HG02642 (cell line): ENCODE results near the gene STXBP4.
A peak's percentile ranks its signal among the peaks of the same experiment; 100 is the strongest.

Experiments used
- ATAC-seq: cut with Tn5 transposase; IDR thresholded peaks from one replicate; pipeline ENCODE4 v1.9.1; 2021; ENCODE audit warnings: mild to moderate bottlenecking; ENCODE audit not compliant: unreplicated experiment, poor library complexity

STXBP4 gene

DNA sequence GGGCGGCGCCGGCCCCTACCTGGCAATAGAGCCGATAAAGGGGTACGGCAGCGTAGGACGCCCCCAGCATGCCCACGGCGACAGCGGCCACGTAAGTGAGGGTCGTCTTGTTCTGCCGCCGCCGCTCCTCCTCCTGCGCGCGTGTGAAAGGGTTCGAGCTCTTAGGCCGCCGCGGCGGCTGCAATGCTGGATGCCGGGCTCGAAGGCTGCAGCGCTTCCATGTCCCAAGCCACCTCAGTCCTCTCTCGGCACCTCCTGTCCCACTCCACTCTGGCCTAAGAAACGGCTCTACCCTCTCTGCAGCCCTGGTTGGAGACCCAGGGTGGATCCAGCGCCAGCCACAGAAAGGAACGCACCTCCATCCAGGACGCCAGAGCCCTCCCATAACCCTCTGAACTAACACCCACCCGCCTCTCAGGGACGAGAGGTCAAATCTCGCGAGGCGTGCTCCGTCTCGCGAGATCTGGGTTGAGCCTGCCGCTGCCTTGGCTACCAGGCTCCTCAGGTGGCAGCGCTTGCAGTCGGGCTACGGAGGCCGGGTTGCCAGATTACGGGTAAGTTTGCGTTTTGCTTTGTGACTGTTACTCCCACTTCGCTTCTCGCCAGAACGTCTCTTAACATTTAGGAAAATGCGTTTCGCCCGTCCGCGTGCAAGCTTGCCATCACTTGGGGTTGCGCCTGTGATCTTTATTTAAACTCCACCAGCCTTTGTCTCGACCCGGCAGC, at the start of gene STXBP4, which contains the start of gene COX11:
Gene STXBP4 (plus strand): TSS at position 504 of the 726 bp plus-strand sequence. CDS start 17,455 bp downstream, outside the sequence.
Gene COX11 (minus strand): TSS at position 393 of the 726 bp plus-strand sequence. CDS start 8 bp downstream, at position 385.
- ATAC-seq, result peak; percentile 94

GRCh38 chr17:54919425-54919824, 49.1 kb upstream of the STXBP4 start:
- no peak for ATAC-seq

- no peak for ATAC-seq
Measured at GRCh38 chr17:54920819-54921218, 47.7 kb upstream of the STXBP4 start.

- ATAC-seq, result no peak
Measured at GRCh38 chr17:54924405-54924804, 44.2 kb upstream of the STXBP4 start.

- no peak for ATAC-seq
Measured at GRCh38 chr17:54927525-54927924, 41.0 kb upstream of the STXBP4 start.

DNA sequence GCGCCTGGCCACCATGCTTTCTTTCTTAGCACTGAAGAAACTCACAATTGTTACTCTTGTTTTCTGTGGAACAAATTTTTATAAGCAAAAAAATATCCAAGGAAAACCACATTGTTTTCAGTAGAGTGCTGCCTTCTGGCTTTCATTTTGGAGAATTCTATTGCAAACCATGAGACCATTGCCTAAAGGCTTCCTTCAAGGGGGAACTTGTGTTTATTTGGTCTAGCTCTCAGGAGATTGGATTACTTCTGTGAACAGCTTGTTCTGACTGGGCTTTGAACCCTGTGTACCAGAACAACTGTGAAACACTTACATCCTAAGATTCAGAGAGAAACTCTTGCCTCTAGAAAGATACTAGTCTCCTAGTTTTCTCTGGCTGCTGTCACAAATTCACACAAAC, 35.9 kb upstream of the STXBP4 start:
- ATAC-seq, result no peak

GRCh38 chr17:54933921-54934320, 34.6 kb upstream of the STXBP4 start:
- no peak for ATAC-seq

DNA sequence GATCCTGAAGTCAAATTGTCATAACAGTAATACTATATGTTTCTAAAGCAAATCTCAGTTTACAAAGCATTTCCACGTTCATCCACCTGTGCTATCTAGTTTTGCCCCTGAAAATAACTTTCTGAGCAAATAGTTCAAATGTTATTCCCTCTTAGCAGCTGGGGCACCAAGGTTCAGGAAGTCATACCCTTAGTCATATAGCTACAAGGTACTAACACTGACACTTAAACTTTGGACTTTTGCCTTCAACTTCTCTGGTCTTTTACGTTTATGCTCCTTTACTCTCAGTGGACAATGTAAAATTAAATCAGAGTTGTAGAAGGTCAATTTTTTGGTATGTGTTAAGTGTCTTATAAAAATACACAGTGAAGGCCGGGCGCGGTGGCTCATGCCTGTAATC, 33.1 kb upstream of the STXBP4 start:
- no peak for ATAC-seq

DNA sequence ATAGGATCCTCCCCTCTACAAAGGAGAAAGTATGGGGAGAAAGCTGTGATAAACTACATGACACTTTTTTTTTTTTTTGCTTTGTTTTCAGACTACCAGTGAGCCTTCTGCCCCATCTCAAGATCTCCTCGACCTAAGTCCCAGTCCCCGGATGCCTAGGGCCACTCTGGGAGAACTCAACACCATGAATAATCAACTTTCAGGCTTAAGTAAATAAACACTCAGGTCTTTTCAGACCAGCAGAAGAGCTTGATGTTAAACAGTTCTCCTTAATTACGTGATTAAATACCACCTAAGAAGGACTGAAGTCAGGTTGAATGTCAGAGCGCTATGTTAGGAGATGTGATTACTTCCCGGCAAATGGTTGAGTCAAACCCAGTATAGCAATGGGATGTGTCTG, 31.5 kb upstream of the STXBP4 start:
- no peak for ATAC-seq

DNA sequence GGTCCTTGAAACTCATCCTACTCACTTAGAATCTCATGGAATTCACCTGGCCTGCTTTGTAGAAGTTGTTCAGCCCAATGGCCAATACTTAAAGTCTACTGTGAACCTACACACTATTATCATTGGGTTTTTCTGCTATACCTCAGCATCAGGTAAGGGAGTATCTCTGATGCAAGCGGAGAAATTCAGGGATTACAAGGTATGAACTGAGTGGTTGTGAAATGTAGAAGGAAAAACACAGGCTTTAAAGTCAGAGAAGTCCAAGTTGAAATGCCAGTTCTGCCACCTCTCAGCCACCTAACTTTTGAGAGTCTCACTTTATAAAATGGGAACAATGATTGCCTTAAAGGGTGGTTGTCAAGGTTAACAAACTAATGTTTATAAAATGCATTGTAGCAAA, 31.1 kb upstream of the STXBP4 start:
- ATAC-seq, result no peak

GRCh38 chr17:54941285-54941684, 27.3 kb upstream of the STXBP4 start:
- no peak for ATAC-seq

- ATAC-seq, result no peak
Measured at GRCh38 chr17:54944796-54945195, 23.8 kb upstream of the STXBP4 start.

GRCh38 chr17:54945231-54945630, 23.3 kb upstream of the STXBP4 start:
- ATAC-seq, result no peak

GRCh38 chr17:54945671-54946070, 22.9 kb upstream of the STXBP4 start:
- no peak for ATAC-seq

DNA sequence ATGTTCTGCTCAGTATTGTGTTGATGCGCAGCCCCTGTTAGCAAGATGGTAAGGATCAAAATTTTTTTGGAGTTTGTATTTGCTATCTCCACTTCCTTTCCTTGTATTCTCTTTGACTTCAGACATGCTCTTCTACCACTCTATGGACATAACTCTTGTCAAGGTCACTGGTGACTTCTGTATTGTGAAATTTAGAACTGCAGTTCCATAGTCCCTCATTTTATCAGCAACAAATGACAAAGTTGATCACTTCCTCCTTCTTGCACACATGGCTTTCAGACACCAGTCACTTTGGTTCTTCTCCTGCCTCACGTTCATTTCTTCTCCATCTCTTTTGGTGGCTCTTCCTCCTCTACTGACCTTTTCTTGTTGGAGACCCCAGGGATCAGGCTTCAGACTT, 21.2 kb upstream of the STXBP4 start:
- no peak for ATAC-seq

DNA sequence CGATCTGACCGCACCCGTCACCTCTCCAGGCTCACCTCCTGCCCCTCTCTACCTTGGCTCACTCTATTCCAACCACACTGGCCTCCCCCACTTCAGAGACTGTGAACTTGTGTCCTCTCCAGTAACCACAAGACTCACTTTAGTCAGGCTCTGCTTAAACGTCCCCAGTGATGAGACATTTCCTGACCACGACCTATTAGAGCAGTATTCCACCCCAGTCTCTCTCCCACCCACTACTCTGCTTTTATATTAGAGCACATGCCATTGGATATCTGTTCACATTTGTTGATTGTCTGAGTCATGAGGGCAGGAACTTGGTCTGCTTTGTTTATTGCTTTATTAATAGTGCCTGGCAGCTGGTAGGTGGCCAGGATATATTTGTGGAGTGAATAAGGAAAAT, 20.2 kb upstream of the STXBP4 start:
- no peak for ATAC-seq

GRCh38 chr17:54950116-54950515, 18.4 kb upstream of the STXBP4 start:
- no peak for ATAC-seq

DNA sequence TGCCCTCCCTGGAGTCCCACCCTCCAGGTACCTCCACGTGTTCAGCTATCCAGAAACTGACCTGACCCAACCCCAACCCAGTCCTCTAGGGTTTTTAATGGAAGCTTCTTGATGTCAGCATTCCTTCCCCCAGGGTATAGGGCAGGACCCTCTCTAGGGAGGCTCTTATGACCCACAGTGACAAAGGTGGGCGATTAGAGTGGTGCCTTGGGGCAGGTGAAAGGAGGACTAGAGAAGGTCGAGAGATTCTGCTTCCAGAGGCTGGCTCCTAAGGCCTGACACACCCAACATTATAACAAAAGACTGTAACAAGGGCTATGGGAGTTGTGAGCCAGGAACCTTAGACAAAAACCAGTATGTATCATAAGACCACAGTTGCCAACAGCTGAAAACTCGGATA, 17.3 kb upstream of the STXBP4 start:
- no peak for ATAC-seq

- no peak for ATAC-seq
Measured at GRCh38 chr17:54956791-54957190, 11.8 kb upstream of the STXBP4 start.

GRCh38 chr17:54967621-54968261, 824 bp upstream of the STXBP4 start:
- ATAC-seq, result peak; percentile 20

DNA sequence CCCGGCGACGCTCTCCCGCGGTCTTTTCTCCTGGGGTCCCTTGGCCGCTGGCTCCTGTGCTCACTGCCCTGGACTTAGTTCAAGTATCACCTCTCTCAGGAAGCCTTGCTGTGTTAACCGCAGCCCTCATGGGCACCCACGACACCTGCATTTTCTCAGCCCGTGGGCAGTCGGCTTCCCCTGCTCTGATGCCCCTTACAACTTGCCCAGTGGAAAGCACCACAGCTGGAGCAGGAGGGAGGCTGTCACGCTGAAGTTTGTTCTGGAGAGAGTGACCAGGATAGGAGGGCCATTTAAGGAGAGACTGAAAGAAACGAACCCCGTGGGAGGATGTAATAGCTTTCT, 395 bp downstream of the STXBP4 start:
- peak; percentile 38 for ATAC-seq
